HG03565 (cell line): Measurements from ENCODE around the gene CELSR1.
"Not testable (repeated sequence)": the region's sequence is repeated elsewhere in the genome, so short reads cannot be mapped to it uniquely, and the experiment has no call there.

Experiments
- ATAC-seq: cut with Tn5 transposase; IDR thresholded peaks from one replicate; pipeline ENCODE4 v1.9.1; 2021; ENCODE audit warnings: mild to moderate bottlenecking, moderate library complexity; ENCODE audit not compliant: unreplicated experiment

Gene CELSR1

GRCh38 chr22:46513908-46514550, 23.4 kb downstream of the CELSR1 start:
- no peak for ATAC-seq

DNA sequence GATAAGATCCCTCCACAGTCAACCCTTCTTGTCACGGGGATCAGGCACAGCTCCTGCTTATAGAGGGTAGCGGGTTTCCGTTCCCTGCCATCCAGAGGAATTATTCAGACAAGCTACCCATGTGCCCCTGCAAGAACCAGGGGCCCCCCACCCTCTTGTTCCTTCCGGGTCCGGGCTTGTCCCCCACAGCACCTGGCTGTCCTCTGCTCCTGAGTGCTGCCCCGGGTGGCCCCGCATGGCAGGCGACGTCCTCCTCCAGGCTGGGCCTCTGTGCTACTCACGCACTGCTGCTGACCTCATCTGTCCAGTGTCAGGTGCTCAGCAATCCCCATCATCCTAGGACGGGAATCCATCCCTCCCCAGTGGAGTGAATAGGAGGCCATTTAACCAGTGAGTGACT, 24.7 kb downstream of the CELSR1 start:
- ATAC-seq = no peak

- ATAC-seq = no peak
Measured at GRCh38 chr22:46512039-46512370, 25.4 kb downstream of the CELSR1 start.

DNA sequence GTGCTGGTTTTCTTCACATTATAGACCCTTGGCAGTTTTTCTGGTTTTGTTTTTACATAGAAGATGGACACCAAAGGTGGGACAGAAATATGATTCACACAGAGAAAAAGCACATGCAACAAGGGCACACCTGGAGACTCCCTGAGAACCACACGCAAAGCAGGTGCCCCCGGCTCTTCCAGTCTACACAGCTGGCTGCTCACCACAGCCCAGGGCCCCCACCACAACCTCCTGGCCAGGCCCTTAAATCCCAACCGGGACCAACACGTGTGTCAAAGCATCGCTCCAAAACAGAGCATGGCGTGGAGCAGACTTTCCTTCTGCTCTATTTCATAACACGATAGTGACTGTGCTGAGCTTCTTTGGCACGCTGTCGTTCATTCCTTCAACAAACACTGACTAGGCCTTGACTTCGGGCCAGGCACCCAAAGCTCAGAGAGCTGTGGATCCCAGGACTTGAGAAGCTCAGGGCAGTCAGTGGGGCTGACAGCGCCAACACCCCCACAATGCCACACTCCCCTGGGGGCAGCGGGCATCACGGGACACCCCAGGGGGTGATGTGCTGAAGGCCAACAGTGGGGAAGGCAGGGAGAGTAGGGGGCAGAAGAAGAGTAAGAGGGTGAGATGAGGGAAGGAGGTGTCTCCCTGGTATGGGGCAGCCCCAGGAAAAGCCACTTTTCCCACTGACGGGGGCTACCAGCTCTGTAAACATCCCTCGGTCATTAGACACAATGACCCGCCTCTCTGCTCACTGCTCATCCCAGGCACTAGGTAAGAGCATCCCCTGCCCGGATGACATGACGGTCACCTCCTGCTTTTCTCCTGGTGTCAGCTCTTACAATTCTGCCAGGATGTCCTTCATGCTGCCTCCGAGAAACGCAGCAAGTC, 26.0 kb downstream of the CELSR1 start:
- no peak for ATAC-seq

DNA sequence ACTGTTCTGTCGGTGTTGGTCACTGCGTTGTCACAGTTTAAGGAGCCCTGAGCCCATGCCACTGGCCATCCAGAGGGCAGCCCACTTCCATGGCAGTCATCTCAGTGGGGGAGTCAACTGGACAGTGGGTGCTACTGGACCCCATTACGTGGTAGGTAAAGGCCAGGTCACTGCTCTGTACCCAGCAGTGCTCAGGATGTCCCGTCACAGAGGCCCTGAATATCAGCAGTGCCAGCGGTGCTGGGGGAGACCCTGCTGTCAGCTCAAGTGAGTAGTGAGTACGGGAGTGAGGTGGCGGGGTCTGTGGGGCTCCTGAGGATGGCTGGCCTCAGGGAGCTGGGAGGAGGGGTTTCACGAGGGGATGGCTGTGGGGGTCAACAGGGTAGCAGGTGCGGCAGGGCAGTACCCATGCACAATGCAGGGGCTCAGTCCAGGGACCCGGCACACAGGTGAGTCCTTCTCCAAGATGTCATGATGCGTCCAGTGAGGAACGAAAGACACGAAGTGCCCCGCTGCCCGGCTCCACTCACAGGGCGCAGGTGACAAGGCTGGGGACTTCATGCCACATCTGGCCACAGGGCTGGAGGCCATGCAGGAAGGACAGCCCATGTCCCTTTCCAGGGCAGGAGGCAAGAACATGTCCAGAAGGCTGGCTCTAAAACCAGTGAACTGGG, 27.9 kb downstream of the CELSR1 start:
- no peak for ATAC-seq

GRCh38 chr22:46508491-46508999, 28.9 kb downstream of the CELSR1 start:
- no peak for ATAC-seq

GRCh38 chr22:46507451-46508425, 29.7 kb downstream of the CELSR1 start:
- no peak for ATAC-seq

- ATAC-seq = no peak
Measured at GRCh38 chr22:46504584-46504983, 32.8 kb downstream of the CELSR1 start.

- ATAC-seq = no peak
Measured at GRCh38 chr22:46502440-46503175, 34.8 kb downstream of the CELSR1 start.

DNA sequence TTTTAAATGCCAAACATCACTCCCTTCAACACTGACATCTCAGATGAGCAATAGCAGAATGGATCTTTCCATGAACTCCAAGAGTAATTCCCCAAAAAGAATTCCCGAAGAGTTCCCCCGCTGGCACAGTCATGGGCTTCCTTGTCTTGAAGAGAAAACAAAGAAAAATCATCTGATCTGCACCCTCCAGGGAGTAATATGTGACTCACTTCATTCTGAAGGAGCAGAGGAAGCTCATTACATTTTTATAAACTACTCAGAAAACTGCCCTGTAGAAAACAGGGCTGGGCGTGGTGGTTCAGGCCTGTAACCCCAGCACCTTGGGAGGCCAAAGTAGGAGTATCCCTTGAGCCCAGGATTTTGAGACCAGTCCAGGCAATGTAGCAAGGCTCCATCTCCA, 35.7 kb downstream of the CELSR1 start:
- no peak for ATAC-seq

DNA sequence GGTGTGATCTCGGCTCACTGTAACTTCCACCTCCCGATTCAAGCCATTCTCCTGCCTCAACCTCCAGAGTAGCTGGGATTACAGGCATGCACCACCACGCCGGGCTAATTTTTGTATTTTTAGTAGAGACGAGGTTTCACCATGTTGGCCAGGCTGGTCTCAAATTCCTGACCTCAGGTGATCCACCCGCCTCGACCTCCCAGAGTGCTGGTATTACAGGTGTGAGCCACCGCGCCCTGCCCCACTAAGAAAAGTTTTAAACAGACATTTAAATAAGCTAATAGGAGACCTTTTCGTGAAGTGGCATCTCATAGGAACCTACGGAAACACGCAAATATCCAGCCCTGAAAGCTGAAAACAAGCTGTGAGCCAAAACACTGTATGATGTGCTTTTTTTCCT, 36.2 kb downstream of the CELSR1 start:
- not testable (repeated sequence) for ATAC-seq

DNA sequence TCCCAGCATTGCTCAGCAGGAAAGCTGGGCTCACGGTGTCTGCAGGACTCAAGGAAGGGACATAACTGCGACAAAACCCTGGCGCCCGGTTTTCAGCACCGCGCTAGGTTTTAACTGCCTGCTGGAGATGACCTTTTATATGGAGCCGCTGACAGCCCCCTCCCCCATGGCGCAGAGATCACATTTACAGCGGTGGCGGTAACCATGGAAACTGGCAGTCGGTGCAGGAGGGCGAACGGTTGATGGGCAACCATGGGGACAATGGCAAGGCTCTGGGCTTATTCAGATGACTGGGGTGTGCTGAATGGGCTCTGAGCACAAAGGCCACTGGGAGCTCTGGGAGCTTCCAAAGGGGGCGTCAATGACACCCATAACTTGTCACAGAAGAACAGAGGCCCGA, 37.2 kb downstream of the CELSR1 start:
- no peak for ATAC-seq

DNA sequence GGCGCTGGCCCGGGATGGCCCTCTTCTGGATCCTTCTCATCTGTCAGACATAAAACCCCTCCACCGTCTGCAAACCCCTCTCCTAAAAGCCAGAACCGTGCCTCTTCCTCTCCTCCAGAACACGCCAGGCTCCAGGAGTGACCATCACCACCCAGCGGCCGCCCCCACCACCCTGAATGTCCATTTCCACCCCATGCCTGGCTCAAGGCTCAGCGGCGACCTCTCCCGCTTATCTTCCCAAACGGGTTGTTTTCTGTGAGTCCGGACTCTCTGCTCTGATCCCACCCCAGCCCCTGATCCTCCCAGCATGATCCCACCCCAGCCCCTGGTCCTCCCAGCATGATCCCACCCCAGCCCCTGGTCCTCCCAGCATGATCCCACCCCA, 37.6 kb downstream of the CELSR1 start:
- ATAC-seq = no peak

- ATAC-seq = no peak
Measured at GRCh38 chr22:46491946-46492345, 45.5 kb downstream of the CELSR1 start.

DNA sequence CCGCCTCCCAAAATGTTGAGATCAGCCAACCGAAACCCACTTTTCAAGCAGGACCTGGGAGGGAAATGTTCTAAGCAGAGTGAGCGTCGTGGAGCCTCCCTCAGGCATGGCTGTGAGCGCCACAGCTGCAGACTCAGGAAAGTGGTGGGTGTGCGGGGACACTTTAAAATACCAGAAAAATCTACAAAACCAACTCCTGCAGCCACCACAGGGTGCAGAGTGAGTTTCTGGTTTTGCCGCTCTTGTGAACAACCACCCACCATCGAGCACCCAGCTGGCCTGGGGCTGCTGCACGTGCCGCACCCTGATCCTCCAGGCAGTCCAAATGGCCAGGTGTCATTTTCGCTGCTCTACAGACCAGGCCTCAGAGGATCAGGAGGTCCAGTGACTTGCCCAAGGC, 46.9 kb downstream of the CELSR1 start:
- no peak for ATAC-seq

GRCh38 chr22:46486996-46487717, 50.3 kb downstream of the CELSR1 start:
- no peak for ATAC-seq

DNA sequence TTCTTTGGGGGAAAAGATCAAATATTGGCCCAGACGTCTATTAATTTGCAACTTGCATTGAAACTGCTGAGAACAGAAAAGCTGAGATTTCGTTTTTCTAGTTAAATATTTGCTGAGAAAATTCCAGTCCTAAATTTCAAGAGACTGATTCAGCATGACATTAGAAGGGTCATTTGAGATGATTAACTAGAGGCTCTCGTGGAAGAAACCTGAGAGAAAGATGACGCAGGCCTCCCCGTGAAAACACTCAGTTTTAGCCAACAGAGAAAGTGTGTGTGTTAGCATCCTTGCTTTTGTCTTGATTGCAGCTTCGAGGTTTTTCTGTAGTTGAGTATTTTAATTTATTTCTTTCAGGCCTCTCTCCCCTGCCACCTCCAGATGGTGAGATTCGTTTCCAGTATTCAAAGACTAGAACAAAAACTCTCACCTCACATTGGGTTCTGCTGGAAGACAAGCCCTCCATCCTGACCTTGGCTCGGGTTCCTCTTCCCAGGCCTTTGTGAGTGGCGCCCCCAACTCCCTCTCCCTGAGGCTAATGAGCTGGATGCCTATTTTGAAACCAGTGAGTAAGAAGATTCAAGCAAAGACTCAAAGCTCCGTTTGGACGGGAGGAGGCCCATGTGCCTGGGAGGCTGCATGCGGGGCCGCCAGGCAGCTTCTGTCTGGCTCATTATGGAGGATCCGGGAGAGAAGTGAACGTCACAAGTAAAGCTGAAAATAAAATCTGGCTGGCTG, 52.4 kb downstream of the CELSR1 start:
- no peak for ATAC-seq

GRCh38 chr22:46484156-46484860, 53.1 kb downstream of the CELSR1 start:
- ATAC-seq = no peak
